Measurements from ENCODE around the gene ENTPD2. TPM values are rescaled to one million over a fixed set of nuclear protein-coding genes. Genes with fewer than 3 reads are reported as not detected.
A peak's percentile ranks its signal among the peaks of the same experiment; 100 is the strongest.
"Not testable (repeated sequence)": the region's sequence is repeated elsewhere in the genome, so short reads cannot be mapped to it uniquely, and the experiment has no call there.

Gene ENTPD2
- total RNA-seq, 1 donor from 2014 or later, result 0.19 TPM

DNA sequence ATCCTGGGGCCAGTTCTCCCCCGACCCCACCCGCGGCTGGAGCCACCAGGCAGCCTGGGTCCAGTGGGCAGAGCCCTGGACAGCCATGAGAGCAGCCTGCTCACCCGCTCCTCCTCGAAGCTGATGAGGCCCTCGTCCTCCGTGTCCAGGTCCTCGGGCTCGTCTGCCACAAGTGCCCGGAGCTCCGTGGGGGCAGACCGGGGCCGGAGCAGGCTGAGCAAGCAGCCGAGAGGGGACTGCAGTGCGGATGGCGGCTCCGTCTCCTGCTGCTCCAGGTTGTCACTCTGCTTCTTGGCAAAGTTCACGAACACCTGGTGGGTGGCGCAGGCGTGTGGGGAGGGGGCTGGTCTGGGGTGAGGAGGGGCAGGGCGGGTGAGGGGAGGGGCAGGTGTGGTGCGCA is 45.5 kb downstream of the ENTPD2 start:
- no peaks in the 10 kb centered on the region for H3K27me3 Mint-ChIP-seq
- no peak for DNase-seq (ENCODE audit: low spot score, unreplicated experiment)
- no peak overlapping the region for H3K4me3 Mint-ChIP-seq (ENCODE audit: low read depth)
- TF ChIP-seq, protein P1, sequence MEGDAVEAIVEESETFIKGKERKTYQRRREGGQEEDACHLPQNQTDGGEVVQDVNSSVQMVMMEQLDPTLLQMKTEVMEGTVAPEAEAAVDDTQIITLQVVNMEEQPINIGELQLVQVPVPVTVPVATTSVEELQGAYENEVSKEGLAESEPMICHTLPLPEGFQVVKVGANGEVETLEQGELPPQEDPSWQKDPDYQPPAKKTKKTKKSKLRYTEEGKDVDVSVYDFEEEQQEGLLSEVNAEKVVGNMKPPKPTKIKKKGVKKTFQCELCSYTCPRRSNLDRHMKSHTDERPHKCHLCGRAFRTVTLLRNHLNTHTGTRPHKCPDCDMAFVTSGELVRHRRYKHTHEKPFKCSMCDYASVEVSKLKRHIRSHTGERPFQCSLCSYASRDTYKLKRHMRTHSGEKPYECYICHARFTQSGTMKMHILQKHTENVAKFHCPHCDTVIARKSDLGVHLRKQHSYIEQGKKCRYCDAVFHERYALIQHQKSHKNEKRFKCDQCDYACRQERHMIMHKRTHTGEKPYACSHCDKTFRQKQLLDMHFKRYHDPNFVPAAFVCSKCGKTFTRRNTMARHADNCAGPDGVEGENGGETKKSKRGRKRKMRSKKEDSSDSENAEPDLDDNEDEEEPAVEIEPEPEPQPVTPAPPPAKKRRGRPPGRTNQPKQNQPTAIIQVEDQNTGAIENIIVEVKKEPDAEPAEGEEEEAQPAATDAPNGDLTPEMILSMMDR (IDR thresholded peaks at IDR 0.05; ENCODE audit: unreplicated experiment), result no peak
- H3K27ac Mint-ChIP-seq, result no peak overlapping the region
- no peaks in the 10 kb centered on the region for H3K4me1 Mint-ChIP-seq (ENCODE audit: low read depth)
- H3K36me3 Mint-ChIP-seq (ENCODE audit: insufficient read depth), result peaks cover 1% of the 10 kb centered on the region
- H3K9me3 Mint-ChIP-seq (ENCODE audit: low read depth), result peaks cover 4% of the 10 kb centered on the region

DNA sequence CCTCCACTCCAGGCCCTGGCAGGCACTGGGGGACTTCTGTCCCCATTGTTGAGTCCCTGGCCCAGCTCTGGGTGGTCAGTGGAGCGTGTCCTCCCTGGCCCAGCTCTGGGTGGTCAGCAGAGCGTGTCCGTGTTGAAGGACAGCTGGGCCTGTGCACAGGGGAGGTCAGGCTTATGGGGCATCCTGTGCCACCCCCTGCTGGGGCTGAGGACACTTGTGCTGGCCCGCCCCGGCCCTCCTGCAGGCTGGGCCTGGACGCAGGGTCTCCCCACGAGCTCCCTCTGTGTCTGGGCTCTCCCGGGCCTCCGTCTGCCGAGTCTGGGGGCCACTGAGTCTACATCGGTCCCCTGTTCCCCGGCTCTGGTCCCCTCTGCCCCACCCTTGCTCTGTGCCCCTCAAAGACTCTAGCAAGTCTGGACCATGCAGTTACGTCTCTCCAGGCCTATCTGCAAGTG is 46.0 kb downstream of the ENTPD2 start:
- Mint-ChIP-seq H3K4me1 (ENCODE audit: low read depth) (no peaks in the 10 kb centered on the region), H3K27ac (no peak overlapping the region)

DNA sequence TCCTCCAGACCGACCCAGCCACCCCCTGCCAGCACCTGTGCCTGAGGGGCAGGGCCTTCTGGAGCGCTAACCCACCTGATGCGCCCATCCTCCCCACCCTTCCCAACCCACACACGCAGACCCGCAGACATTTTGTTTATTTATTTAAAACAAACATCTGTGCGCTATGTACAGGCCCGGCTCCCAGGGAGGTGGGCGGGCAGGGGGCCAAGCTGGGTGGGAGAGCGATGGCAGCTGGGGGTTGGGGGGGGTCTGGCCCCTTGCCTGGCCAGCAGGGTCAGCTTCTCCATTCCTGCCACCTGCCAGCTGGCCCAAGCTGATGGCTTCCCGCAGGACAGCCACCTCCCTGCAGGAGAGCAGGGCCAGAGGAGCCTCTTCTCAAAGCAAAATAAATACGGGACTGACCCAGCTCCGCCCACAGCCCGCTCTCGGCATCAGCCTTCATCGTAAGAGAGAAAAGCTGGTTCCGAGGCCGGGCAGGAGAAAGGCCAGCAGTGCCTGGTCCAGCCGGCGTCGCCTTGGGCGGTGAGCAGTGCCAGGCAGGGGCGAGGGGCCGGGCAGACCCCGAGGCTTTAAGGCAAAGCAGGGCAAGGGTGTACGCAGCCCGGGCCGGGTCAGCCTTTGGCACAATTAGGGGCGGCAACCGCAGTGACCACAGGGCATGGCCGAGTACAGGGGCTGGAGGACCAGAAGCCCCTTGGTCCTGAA is 46.6 kb downstream of the ENTPD2 start:
- H3K27ac Mint-ChIP-seq, result no peak overlapping the region
- no peak overlapping the region for H3K4me3 Mint-ChIP-seq (ENCODE audit: low read depth)
- peaks cover 1% of the 10 kb centered on the region for H3K36me3 Mint-ChIP-seq (ENCODE audit: insufficient read depth)
- TF ChIP-seq, protein P1 (IDR thresholded peaks at IDR 0.05; ENCODE audit: unreplicated experiment), result no peak
- H3K9me3 Mint-ChIP-seq (ENCODE audit: low read depth), result peaks cover 4% of the 10 kb centered on the region
- H3K4me1 Mint-ChIP-seq (ENCODE audit: low read depth), result no peaks in the 10 kb centered on the region
- H3K27me3 Mint-ChIP-seq, result no peaks in the 10 kb centered on the region
- DNase-seq (ENCODE audit: low spot score, unreplicated experiment), result no peak

More for the DNA sequence above, 46.0 kb downstream of the ENTPD2 start:
- TF ChIP-seq, protein P1 (IDR thresholded peaks at IDR 0.05; ENCODE audit: unreplicated experiment), result no peak
- Mint-ChIP-seq H3K9me3 (ENCODE audit: low read depth) (peaks cover 4% of the 10 kb centered on the region), H3K36me3 (ENCODE audit: insufficient read depth) (peaks cover 1% of the 10 kb centered on the region), H3K4me3 (ENCODE audit: low read depth) (no peak overlapping the region), H3K27me3 (no peaks in the 10 kb centered on the region)
- DNase-seq (ENCODE audit: low spot score, unreplicated experiment), result no peak

DNA sequence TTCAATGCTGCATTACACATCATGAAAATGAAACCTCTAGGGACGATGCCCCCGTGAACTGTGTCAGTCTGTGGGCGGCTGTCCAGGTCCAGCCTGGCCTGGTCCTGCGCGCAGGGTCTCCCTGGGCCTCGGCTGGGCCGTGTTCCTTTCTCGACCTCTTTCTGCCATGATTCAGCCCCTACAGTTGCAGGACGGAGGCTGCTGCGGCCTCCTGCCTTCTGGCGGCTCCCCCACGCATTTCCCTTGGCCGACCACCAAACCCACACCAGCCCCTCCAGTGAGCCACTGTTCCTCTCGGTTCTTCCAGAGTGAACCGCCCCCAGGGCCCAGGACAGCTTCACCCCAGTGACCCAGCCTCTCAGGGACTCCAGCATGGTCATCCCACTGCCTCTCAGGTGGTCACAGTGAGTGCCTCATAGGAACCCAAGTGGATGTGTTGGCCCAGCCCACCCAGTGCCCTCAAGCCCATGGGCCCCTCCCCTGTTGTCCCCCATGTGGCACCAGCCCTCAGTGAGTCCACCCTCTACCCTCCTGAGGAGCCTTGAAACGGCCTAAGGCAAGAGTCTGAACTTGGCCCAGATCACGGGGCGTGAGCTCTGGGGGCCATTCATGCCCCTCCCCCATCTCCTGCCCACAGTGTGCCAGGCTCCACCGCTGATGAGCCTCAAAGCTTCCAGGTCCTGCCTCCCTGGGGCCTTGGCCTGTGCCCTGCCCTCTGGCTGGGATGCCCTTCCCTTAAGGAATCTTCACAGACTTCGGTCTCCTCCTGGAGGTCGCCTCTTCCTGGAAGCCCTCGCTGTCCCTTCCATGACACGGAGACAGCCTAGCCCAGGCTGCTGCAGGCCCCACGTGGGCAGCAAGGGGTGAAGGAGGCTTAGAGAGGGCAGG is 47.5 kb downstream of the ENTPD2 start:
- no peak overlapping the region for H3K27ac Mint-ChIP-seq
- TF ChIP-seq, protein P1 (IDR thresholded peaks at IDR 0.05; ENCODE audit: unreplicated experiment), result no peak
- no peaks in the 10 kb centered on the region for H3K4me1 Mint-ChIP-seq (ENCODE audit: low read depth)
- no peak overlapping the region for H3K4me3 Mint-ChIP-seq (ENCODE audit: low read depth)
- DNase-seq (ENCODE audit: low spot score, unreplicated experiment), result no peak
- H3K9me3 Mint-ChIP-seq (ENCODE audit: low read depth), result peaks cover 4% of the 10 kb centered on the region
- H3K36me3 Mint-ChIP-seq (ENCODE audit: insufficient read depth), result peaks cover 1% of the 10 kb centered on the region
- no peaks in the 10 kb centered on the region for H3K27me3 Mint-ChIP-seq

DNA sequence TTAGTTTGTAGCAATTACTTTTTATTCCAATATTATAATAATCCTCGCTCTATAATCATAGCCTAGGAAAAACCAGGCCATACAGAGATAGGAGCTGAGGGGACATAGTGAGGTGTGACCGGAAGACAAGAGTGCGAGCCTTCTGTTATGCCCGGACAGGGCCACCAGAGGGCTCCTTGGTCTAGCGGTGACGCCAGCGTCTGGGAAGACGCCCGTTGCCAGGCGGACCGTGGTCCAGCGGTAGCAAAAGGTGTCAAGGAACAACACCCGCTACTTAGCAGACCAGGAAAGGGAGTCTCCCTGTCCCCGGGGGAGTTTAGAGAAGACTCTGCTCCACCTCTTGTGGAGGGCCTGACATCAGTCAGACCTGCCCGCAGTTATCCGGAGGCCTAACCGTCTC is 49.6 kb downstream of the ENTPD2 start:
- not testable (repeated sequence) for H3K4me3 Mint-ChIP-seq (ENCODE audit: low read depth); H3K9me3 Mint-ChIP-seq (ENCODE audit: low read depth); H3K27me3 Mint-ChIP-seq; DNase-seq (ENCODE audit: low spot score, unreplicated experiment); H3K27ac Mint-ChIP-seq; H3K4me1 Mint-ChIP-seq (ENCODE audit: low read depth); H3K36me3 Mint-ChIP-seq (ENCODE audit: insufficient read depth)
- TF ChIP-seq, protein P1 (IDR thresholded peaks at IDR 0.05; ENCODE audit: unreplicated experiment), result peak; percentile 35

Data from progenitor cell of endocrine pancreas (in vitro differentiated cells).